Measurements from ENCODE around the gene KCNK17. TPM values are rescaled to one million over a fixed set of nuclear protein-coding genes. Genes with fewer than 3 reads are reported as not detected.

Gene KCNK17
- total RNA-seq, 1 donor from 2014 or later = not detected

GRCh38 chr6:39266375-39266774 lies 47.8 kb downstream of the KCNK17 start:
- H3K9me3 Mint-ChIP-seq (ENCODE audit: unreplicated experiment) = peaks cover 8% of the 10 kb centered on the region
- no peaks in the 10 kb centered on the region for H4K20me1 ChIP-seq (ENCODE audit: insufficient read depth, low read length)
- H3K27me3 ChIP-seq (ENCODE audit: insufficient read depth, low read length) = no peaks in the 10 kb centered on the region
- peaks cover 2% of the 10 kb centered on the region for H3K36me3 Mint-ChIP-seq (ENCODE audit: low read depth, unreplicated experiment)
- no peak overlapping the region for H3K9ac ChIP-seq (ENCODE audit: low read length)
- H3K4me1 ChIP-seq (ENCODE audit: insufficient read depth, low read length) = no peaks in the 10 kb centered on the region
- H3K79me2 ChIP-seq (ENCODE audit: insufficient read depth, low read length) = no peaks in the 10 kb centered on the region
- TF ChIP-seq EZH2 (IDR thresholded peaks at IDR 0.05; ENCODE audit: insufficient read depth, low read length) (no peak), CTCF (IDR thresholded peaks at IDR 0.05; ENCODE audit: insufficient read depth, low read depth, low read length) (no peak)
- H3K27ac ChIP-seq (ENCODE audit: low read depth, low read length) = no peak overlapping the region
- FAIRE-seq (no peak), DNase-seq (ENCODE audit: low read depth) (no peak)
- no peak overlapping the region for H3K4me3 Mint-ChIP-seq (ENCODE audit: unreplicated experiment)
- peaks cover 21% of the 10 kb centered on the region for H3K27me3 Mint-ChIP-seq (ENCODE audit: low read depth, unreplicated experiment)
- no peak overlapping the region for H2AFZ ChIP-seq (ENCODE audit: low read depth, low read length)
- peaks cover 7% of the 10 kb centered on the region for H3K4me1 Mint-ChIP-seq (ENCODE audit: low read depth, unreplicated experiment)
- H3K9me3 ChIP-seq (ENCODE audit: insufficient read depth, low read depth, low read length) = no peaks in the 10 kb centered on the region
- no peaks in the 10 kb centered on the region for H3K36me3 ChIP-seq (ENCODE audit: insufficient read depth, low read length)
- H3K27ac Mint-ChIP-seq (ENCODE audit: unreplicated experiment) = no peak overlapping the region
- no peak overlapping the region for H3K4me3 ChIP-seq (ENCODE audit: insufficient read depth, low read depth, low read length)
- no peak overlapping the region for H3K4me2 ChIP-seq (ENCODE audit: low read length)

GRCh38 chr6:39263303-39264037 lies 50.7 kb downstream of the KCNK17 start:
- Mint-ChIP-seq H3K4me1 (ENCODE audit: low read depth, unreplicated experiment) (peaks cover 4% of the 10 kb centered on the region), H3K9me3 (ENCODE audit: unreplicated experiment) (peaks cover 5% of the 10 kb centered on the region), H3K27me3 (ENCODE audit: low read depth, unreplicated experiment) (peaks cover 33% of the 10 kb centered on the region), H3K36me3 (ENCODE audit: low read depth, unreplicated experiment) (peaks cover 2% of the 10 kb centered on the region), H3K4me3 (ENCODE audit: unreplicated experiment) (no peak overlapping the region), H3K27ac (ENCODE audit: unreplicated experiment) (no peak overlapping the region)
- Histone ChIP-seq H3K36me3 (ENCODE audit: insufficient read depth, low read length) (no peaks in the 10 kb centered on the region), H4K20me1 (ENCODE audit: insufficient read depth, low read length) (no peaks in the 10 kb centered on the region), H3K9ac (ENCODE audit: low read length) (no peak overlapping the region), H3K4me3 (ENCODE audit: insufficient read depth, low read depth, low read length) (no peak overlapping the region), H3K27me3 (ENCODE audit: insufficient read depth, low read length) (no peaks in the 10 kb centered on the region), H3K27ac (ENCODE audit: low read depth, low read length) (no peak overlapping the region), H2AFZ (ENCODE audit: low read depth, low read length) (no peak overlapping the region), H3K79me2 (ENCODE audit: insufficient read depth, low read length) (no peaks in the 10 kb centered on the region), H3K9me3 (ENCODE audit: insufficient read depth, low read depth, low read length) (no peaks in the 10 kb centered on the region), H3K4me1 (ENCODE audit: insufficient read depth, low read length) (no peaks in the 10 kb centered on the region), H3K4me2 (ENCODE audit: low read length) (no peak overlapping the region)
- DNase-seq (ENCODE audit: low read depth) = no peak
- FAIRE-seq = no peak
- TF ChIP-seq EZH2 (IDR thresholded peaks at IDR 0.05; ENCODE audit: insufficient read depth, low read length) (no peak), CTCF (IDR thresholded peaks at IDR 0.05; ENCODE audit: insufficient read depth, low read depth, low read length) (no peak)

GRCh38 chr6:39261751-39262150 lies 52.5 kb downstream of the KCNK17 start:
- H2AFZ ChIP-seq (ENCODE audit: low read depth, low read length) = no peak overlapping the region
- Mint-ChIP-seq H3K27ac (ENCODE audit: unreplicated experiment) (no peak overlapping the region), H3K9me3 (ENCODE audit: unreplicated experiment) (peaks cover 3% of the 10 kb centered on the region), H3K36me3 (ENCODE audit: low read depth, unreplicated experiment) (peaks cover 2% of the 10 kb centered on the region), H3K4me3 (ENCODE audit: unreplicated experiment) (no peak overlapping the region), H3K4me1 (ENCODE audit: low read depth, unreplicated experiment) (peaks cover 4% of the 10 kb centered on the region), H3K27me3 (ENCODE audit: low read depth, unreplicated experiment) (peaks cover 22% of the 10 kb centered on the region)
- H3K9me3 ChIP-seq (ENCODE audit: insufficient read depth, low read depth, low read length) = no peaks in the 10 kb centered on the region
- FAIRE-seq (no peak), DNase-seq (ENCODE audit: low read depth) (no peak)
- H3K27ac ChIP-seq (ENCODE audit: low read depth, low read length) = no peak overlapping the region
- no peaks in the 10 kb centered on the region for H4K20me1 ChIP-seq (ENCODE audit: insufficient read depth, low read length)
- no peaks in the 10 kb centered on the region for H3K79me2 ChIP-seq (ENCODE audit: insufficient read depth, low read length)
- H3K27me3 ChIP-seq (ENCODE audit: insufficient read depth, low read length) = no peaks in the 10 kb centered on the region
- H3K4me1 ChIP-seq (ENCODE audit: insufficient read depth, low read length) = no peaks in the 10 kb centered on the region
- TF ChIP-seq CTCF (IDR thresholded peaks at IDR 0.05; ENCODE audit: insufficient read depth, low read depth, low read length) = no peak
- no peak for TF ChIP-seq EZH2 (IDR thresholded peaks at IDR 0.05; ENCODE audit: insufficient read depth, low read length)
- H3K9ac ChIP-seq (ENCODE audit: low read length) = no peak overlapping the region
- no peaks in the 10 kb centered on the region for H3K36me3 ChIP-seq (ENCODE audit: insufficient read depth, low read length)
- no peak overlapping the region for H3K4me3 ChIP-seq (ENCODE audit: insufficient read depth, low read depth, low read length)
- H3K4me2 ChIP-seq (ENCODE audit: low read length) = no peak overlapping the region

Measured in astrocyte (in vitro differentiated cells and primary cell).